Nephron (organoid): ENCODE results near the gene MFSD8.
"Not testable (repeated sequence)": the region's sequence is repeated elsewhere in the genome, so short reads cannot be mapped to it uniquely, and the experiment has no call there.

ENCODE experiments used
- H3K27ac Mint-ChIP-seq, 3 experiments: 2 replicates each; pipeline ENCODE4 v1.8.0; 2020; ENCODE audit warnings: mixed read lengths in 3 of 3, mild to moderate bottlenecking in 2 of 3, moderate library complexity in 1 of 3
- H3K27me3 Mint-ChIP-seq: 2 replicates; pipeline ENCODE4 v1.8.0; 2021; ENCODE audit warnings: low read depth, mild to moderate bottlenecking, moderate library complexity, mixed read lengths
- H3K36me3 Mint-ChIP-seq: 2 replicates; pipeline ENCODE4 v1.8.0; 2020; ENCODE audit warnings: low read depth, mixed read lengths
- H3K4me1 Mint-ChIP-seq: 2 replicates; pipeline ENCODE4 v1.8.0; 2020; ENCODE audit warnings: mixed read lengths
- H3K4me3 Mint-ChIP-seq, 3 experiments: 2 replicates each; pipeline ENCODE4 v1.8.0; 2020; ENCODE audit warnings: mild to moderate bottlenecking in 3 of 3, mixed read lengths in 3 of 3, moderate library complexity in 2 of 3
- H3K9me3 Mint-ChIP-seq: 2 replicates; pipeline ENCODE4 v1.8.0; 2020; ENCODE audit warnings: mixed read lengths
- TF ChIP-seq, protein P1 (sequence below), 3 experiments: fragments of 200-600 bp; sonication (generic); IDR thresholded peaks; one replicate each; pipeline ENCODE4 v1.5.0; 2021; ENCODE audit warnings: antibody characterized with exemption in 3 of 3; ENCODE audit not compliant: unreplicated experiment in 3 of 3

MFSD8 gene

DNA sequence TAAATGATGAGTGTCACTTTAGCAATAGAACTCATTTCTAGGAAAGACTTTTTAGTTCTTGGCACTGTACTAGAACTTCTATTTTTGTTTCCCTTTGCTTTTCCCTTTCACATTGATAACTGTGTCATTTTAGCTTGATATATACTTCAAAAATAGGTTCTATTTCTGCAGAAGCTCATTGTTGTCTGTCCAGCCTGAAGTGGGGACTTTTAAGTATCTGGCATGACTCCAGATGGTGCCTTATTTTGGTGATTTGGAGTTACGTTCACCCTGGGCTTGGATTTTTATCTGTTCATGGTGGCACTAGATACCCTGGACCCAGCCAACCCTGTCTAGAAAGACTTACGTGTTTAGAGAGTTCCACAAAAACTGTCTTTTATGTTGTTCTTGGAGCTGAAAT is 3.6 kb upstream of the MFSD8 start:
- Mint-ChIP-seq H3K9me3 (no peaks in the 10 kb centered on the region), H3K27ac (no peak overlapping the region), H3K36me3 (no peaks in the 10 kb centered on the region), H3K4me1 (peaks cover 12% of the 10 kb centered on the region), H3K4me3 (no peak overlapping the region), H3K27me3 (no peaks in the 10 kb centered on the region)
- TF ChIP-seq, protein P1, sequence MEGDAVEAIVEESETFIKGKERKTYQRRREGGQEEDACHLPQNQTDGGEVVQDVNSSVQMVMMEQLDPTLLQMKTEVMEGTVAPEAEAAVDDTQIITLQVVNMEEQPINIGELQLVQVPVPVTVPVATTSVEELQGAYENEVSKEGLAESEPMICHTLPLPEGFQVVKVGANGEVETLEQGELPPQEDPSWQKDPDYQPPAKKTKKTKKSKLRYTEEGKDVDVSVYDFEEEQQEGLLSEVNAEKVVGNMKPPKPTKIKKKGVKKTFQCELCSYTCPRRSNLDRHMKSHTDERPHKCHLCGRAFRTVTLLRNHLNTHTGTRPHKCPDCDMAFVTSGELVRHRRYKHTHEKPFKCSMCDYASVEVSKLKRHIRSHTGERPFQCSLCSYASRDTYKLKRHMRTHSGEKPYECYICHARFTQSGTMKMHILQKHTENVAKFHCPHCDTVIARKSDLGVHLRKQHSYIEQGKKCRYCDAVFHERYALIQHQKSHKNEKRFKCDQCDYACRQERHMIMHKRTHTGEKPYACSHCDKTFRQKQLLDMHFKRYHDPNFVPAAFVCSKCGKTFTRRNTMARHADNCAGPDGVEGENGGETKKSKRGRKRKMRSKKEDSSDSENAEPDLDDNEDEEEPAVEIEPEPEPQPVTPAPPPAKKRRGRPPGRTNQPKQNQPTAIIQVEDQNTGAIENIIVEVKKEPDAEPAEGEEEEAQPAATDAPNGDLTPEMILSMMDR (IDR thresholded peaks at IDR 0.05; ENCODE audit: unreplicated experiment in 3 of 3): no peak

DNA sequence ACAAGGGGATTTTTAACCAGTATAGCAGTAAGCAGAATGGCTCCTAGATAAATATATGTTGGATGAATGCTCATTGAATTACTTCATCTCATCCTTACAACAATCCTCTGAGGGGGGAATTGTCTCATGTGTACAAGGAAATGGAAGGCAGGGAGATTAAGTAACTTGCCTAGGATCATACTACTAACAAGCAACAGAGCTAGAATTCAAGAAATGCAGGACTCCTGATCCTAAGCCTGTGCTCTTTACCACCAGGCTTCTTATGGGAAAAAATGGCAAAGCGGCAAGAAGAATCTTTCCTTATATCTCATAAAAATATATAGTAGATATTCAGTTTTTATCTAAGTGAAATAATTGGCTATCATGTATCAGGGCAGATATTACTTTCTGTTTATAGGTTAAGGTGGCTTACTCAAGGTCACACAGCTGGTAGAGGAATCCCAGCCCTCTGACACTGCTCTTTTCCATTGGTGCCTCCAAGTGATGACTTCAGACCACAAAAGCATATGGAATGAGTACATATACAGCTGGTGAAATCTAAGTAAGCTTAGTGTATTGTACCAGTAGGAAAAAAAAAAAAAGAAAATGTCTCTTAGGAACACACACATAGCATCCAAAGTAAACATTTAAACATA is 2.3 kb upstream of the MFSD8 start:
- Mint-ChIP-seq H3K9me3 (no peaks in the 10 kb centered on the region), H3K27ac (peak overlapping the region; percentile 22 to 66 (median 46)), H3K4me1 (peaks cover 12% of the 10 kb centered on the region), H3K4me3 (peak overlapping the region; percentile 70 to 81 (median 78)), H3K36me3 (peaks cover 12% of the 10 kb centered on the region), H3K27me3 (no peaks in the 10 kb centered on the region)
- TF ChIP-seq, protein P1 (IDR thresholded peaks at IDR 0.05; ENCODE audit: unreplicated experiment in 3 of 3): no peak

DNA sequence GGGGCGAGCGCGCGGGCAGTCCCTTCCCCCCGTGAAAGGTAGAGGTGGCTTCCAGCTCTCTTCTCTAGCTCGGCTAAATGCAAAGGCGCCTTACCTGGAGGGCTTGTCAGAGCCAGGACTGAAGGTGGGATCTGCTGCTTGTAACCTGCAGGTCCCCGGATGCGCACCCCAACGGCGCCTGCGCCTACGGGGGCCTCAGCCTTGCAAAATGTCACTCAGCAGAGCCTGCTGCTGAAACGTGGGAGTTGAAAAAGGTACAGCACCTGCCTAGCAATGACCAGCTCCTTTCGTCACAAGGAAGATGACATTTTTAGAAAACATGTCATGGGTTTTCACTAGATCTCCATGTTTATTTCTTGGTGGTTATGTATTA is 816 bp upstream of the MFSD8 start:
- Mint-ChIP-seq H3K4me3 (peak overlapping the region; percentile 90 to 98 (median 97)), H3K4me1 (peaks cover 12% of the 10 kb centered on the region), H3K9me3 (no peaks in the 10 kb centered on the region), H3K36me3 (peaks cover 12% of the 10 kb centered on the region), H3K27ac (peak overlapping the region; percentile 93 to 96 (median 96)), H3K27me3 (no peaks in the 10 kb centered on the region)
- TF ChIP-seq, protein P1 (IDR thresholded peaks at IDR 0.05; ENCODE audit: unreplicated experiment in 3 of 3): no peak

DNA sequence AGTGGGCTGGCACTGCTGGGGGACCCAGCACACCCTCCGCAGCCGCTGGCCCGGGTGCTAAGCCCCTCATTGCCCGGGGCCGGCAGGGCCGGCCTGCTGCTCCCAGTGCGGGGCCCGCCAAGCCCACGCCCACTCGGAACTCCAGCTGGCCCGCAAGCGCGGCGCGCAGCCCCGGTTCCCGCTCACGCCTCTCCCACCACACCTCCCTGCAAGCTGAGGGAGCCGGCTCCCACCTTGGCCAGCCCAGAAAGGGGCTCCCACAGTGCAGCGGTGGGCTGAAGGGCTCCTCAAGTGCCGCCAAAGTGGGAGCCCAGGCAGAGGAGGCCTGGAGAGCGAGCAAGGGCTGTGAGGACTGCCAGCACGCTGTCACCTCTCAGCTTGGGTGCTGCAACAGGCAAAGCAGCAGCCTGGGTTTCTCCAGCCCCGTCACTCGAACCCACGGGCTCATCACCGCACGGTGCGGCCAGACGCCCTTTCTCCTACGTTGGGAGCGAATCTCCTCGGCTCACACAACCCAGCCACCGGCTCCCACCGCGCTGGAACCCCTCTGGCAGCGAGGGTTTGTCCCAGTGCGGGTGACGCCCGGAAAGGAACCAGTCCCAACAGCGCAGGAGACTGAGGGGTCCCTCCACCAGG is 429 bp downstream of the MFSD8 start:
- not testable (repeated sequence) for H3K9me3 Mint-ChIP-seq, H3K27me3 Mint-ChIP-seq
- peaks cover 12% of the 10 kb centered on the region for H3K36me3 Mint-ChIP-seq
- peak overlapping the region; percentile 90 to 98 (median 97) for H3K4me3 Mint-ChIP-seq
- H3K4me1 Mint-ChIP-seq: peaks cover 12% of the 10 kb centered on the region
- H3K27ac Mint-ChIP-seq: peak overlapping the region; percentile 93 to 96 (median 96)

DNA sequence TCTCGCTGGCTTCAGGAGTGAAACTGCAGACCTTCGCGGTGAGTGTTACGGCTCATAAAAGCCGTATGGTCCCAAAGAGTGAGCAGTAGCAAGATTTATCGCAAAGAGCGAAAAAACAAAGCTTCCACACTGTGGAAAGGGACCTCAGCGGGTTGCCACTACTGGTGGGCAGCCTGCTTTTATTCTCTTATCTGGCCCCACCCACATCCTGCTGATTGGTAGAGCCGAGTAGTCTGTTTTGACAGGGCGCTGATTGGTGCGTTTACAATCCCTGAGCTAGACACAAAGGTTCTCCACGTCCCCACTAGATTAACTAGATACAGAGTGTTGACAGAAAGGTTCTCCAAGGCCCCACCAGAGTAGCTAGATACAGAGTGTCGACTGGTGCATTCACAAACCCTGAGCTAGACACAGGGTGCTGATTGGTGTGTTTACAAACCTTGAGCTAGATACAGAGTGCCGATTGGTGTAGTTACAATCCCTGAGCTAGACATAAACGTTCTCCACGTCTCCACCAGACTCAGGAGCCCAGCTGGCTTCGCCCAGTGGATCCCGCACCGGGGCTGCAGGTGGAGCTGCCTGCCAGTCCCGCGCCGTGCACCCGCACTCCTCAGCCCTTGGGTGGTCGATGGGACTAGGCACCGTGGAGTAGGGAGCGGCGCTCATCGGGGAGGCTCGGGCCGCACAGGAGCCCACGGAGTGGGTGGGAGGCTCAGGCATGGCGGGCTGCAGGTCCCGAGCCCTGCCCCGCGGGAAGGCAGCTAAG is 1.2 kb downstream of the MFSD8 start:
- not testable (repeated sequence) for H3K27me3 Mint-ChIP-seq

DNA sequence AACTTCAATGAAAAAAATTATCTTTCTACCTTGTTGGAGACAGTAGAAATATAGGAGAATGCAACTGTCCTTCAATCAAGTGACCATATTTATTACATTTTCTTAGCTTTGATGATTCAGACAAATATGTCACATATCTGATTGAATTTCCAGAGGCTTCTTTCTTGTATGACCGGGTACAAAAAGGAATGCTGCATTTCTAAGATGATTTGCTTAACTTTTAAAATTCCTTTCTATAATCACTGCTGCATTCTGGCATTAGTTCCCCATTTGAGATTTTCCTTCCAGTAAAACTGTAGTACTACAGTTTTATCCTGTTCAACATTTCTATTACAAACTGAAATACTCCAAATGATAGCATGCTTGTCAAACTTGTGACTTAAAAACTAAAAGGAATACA is 5.2 kb downstream of the MFSD8 start:
- H3K4me3 Mint-ChIP-seq: no peak overlapping the region
- H3K9me3 Mint-ChIP-seq: no peaks in the 10 kb centered on the region
- no peaks in the 10 kb centered on the region for H3K4me1 Mint-ChIP-seq
- H3K27me3 Mint-ChIP-seq: no peaks in the 10 kb centered on the region
- peaks cover 27% of the 10 kb centered on the region for H3K36me3 Mint-ChIP-seq
- H3K27ac Mint-ChIP-seq: no peak overlapping the region
- TF ChIP-seq, protein P1 (IDR thresholded peaks at IDR 0.05; ENCODE audit: unreplicated experiment in 3 of 3): no peak

More for the DNA sequence above, 1.2 kb downstream of the MFSD8 start:
- H3K9me3 Mint-ChIP-seq: not testable (repeated sequence)
- Mint-ChIP-seq H3K27ac (peak overlapping the region; percentile 47 to 80 (median 80)), H3K4me3 (peak overlapping the region; percentile 83 to 88 (median 87)), H3K4me1 (peaks cover 12% of the 10 kb centered on the region), H3K36me3 (peaks cover 12% of the 10 kb centered on the region)
